DMS53 treated with DMSO at 0.1 percent for 48 hours (cell line): ENCODE measurements around the gene FLAD1.

Experiments used
- DNase-seq: peaks from one replicate; lab custom pipeline; 2025; ENCODE audit not compliant: unreplicated experiment; lab: John Stamatoyannopoulos, UW

FLAD1 gene

DNA sequence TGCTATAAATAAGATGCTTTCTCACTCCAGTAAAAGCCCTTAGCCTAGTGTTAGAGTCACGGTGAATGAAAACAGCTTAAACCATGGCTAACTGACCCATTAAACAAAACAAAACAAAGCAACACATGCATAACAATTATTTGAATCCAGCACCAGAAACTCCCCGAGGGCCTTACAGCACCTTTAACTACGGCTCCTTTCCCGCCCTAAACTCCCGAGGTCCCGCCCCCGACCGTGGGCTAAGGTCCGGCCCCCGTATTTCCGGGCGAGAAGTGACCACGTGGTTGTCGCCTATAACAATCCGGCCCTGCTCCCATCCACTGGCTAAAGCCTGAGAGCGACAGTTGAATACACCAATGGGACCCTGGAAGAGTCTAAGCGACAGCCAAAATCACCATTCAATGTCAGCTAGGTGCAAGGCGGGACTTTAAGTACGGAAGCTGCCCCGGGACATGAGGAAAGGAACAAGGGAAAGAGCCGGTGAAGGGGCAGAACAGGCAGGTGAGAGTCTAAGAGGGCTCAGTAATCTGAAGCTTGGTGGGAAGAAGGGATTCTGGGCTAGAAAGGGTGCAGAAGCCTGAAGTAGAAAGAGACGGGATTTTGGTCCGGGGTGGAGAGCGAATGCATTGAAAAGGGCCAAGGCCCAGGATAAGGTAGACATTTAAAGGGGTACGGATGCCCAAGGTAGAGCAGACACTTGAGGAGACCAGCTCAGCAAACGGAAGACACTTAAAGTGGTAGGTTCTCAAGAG lies at the start of gene FLAD1:
Gene FLAD1, plus strand, starts transcription at position 448 of the 752 bp plus-strand sequence. CDS start 351 bp downstream, outside the sequence.
- DNase-seq = peak; percentile 99

GRCh38 chr1:154934358-154934948 lies 48.7 kb upstream of the FLAD1 start:
- no peak for DNase-seq

DNA sequence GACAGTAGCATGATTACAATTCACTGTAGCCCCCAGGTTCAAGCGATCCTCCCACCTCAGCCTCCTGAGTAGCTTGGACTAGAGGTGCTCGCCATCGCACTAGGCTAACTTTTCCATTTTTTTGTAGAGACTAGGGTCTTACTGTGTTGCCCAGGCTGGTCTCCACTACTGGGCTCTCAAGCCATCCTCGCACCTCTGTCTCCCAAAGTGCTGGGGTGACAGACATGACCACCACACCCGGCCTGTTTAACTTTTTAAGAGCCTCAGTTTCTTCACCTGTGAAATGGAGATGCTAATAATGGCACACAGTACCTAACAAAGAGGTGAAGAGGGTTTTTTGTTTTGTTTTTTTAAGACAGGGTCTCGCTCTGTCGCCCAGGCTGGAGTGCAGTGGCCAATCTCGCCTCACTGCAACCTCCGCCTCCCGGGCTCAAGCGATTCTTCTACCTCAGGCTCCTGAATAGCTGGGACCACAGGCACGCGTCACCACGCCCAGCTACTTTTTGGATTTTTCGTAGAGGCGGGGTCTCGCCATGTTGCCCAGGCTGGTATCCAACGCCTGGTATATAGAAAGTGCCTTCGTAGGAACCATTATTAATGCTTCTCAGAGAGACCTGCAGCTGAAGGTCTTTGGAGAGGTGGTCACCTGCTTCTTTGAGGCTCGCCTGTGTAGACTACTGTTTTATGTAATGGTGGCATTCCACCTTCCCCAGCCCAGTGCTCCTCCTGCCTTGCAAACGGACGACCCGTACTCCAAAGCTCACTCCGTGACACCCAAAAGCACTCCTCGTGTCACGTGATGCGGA lies 47.2 kb upstream of the FLAD1 start:
- no peak for DNase-seq

DNA sequence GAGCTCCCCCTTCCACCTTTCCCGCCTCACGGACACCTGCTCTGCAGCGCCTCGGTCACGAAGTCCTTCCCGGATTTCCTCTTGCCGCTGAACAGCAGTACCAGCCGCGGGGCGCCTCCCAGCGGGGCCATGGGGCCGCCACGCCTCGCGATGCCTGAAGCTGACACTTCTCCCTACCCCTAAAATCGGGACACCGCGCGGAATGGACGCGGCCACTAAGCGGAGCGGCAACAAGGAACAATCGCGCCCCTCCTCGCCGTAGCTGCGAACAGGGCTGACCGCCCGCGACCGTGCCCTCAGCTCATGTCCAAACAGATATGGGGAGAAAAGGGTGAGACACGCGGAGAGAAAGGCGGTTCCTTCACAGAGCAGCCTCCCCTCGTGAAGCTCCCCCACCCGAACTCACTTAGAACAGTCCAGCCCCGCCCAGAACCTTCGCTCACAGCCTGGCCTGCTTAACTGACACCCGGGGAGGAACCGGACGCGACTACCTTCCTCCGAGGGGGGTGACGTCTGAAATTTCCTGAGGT lies 46.5 kb upstream of the FLAD1 start, which contains the start of gene PMVK:
Gene PMVK, minus strand, starts transcription at position 165 of the 530 bp plus-strand sequence. Its CDS starts 34 bp downstream, at position 131.
- DNase-seq = peak; percentile 93

DNA sequence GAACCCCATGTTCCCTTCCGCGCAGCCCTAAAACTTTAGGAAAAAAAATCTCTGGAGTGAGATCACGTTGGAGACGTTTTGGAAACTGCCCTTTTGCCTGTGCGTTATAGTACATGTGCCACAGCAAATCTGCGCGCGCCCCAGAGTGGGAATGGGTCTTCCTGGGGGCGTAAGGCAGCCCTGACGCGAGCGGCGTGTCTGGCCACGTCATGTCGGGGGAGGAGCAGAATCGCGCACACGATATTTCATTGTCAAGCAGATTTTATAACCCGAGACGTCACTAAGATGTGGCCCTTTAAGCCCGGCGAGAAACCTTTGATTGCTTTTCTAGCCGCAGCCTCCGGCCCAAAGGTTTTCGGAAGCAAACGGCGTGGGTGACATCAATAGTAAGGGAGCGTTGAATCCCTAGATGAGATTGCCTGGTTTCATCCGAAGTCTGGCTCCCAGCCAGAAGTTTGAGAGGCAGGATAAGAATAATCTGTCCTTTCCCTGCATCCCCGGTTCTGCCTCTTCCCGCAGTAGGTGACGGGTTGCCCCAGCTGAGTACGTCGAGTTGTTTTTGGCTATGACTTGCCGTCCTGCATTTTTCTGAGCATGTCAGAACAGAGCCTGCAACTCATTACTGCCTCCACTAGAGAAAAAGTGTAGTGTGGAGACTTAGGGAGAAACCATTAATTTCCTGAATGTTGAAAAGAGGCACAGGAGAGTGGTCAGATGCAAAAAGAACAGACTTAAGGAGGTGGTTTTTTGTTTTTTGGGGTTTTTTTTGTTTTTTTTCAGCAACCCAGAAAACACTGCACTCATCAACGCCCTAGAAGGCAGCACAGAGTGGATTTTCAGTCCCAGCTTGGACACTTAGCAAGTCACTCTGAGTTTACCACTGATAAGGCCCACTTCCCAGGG lies 45.8 kb upstream of the FLAD1 start:
- peak; percentile 86 for DNase-seq

- no peak for DNase-seq
Observed at GRCh38 chr1:154937988-154938386, 45.2 kb upstream of the FLAD1 start.

- no peak for DNase-seq
Observed at GRCh38 chr1:154938604-154939399, 44.3 kb upstream of the FLAD1 start.

- no peak for DNase-seq
Observed at GRCh38 chr1:154940213-154940560, 43.0 kb upstream of the FLAD1 start.

DNA sequence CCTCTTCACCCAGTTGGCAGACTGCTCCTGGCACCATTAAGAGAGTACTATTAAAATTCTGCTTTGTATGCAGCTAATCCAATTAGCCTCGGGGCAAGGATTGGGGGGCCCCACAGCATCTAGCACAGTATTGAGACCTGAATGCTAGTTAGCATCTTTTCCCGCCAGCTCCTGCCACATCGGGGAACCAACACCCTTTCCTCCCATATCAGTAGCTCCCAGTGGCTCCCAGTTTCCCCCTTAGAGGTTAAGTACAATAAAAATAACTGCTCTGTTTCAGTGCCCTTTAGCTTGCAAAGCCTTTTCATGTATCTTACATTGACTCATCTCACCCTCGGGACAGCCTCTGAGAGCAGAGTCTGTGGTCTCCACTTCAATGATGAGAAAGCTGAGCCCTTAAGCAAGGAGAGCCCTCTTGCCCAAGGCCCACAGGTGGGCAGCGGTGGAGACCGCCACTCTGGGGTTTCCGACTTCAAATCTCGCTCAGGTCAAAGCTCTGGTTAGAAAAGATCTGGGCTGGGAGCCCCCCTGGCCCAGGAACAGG lies 42.4 kb upstream of the FLAD1 start:
- DNase-seq = no peak

DNA sequence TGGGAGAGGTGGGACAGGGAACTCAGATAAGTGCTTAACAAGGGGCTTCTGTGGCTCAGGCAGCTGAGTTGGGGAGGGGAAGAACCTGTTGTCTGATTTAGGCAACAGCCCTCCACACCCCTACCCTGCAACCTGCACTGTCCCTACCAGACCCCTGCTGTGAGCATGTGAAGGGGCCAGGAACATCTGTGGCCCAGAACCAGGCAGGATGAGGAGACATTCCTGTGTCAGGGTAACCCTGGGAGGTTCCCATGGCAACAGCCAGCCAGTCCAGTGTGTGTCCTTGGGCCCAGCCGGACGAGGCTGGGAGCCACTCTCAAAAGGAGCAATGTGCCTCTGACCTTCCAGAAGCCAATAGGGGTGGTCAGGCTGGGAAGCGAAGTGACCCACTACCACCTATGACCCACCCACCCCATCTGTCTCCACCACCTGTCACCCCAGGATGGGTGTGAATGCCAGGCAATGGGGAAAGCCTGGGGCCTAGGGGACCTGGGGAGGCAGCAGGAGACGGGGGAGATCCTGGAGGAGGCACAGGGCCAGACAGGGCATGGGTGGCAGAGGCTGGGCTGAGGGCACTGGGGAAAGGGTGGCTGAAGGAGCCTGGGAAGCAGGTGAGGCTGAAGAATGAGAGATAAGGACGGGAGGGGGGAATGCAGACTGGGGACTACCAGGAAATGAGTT lies 41.7 kb upstream of the FLAD1 start:
- no peak for DNase-seq

DNA sequence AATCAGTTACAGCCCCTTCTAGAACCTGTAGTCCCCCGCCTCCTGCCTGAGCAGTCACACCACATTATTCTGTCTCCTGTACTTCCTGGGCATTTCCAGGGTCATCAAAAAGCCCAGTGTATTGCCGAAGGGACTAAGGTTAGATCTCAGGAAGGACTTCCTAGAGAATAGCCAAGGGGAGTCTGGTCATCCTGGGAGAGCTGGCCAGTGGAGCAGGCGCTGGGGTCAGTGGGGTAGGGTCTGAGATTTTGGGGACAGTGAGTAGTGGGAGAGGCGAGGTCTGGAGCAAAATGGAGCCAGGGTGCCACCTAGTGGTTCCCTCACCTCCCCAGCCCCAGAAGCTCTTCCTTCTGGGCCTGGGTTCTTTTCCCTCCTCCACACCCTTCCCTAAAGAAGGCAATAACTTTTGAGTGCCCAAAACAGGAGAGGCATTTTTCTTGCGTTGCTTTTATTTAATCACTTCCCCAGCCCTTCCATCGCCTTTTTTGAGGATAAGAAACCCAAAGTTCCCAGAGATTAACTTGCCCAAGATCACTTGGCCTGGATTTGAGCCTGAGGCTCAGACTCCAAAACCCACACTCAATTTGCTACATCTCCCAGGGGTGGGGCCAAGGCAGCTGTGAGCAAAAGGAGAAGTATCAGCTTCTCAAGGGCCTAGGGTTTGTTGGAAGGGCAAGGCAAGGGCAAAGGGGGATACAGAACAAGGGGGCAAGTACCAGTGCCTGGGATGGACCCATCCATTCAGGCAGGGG lies 39.3 kb upstream of the FLAD1 start:
- peak; percentile 39 for DNase-seq

- DNase-seq = no peak
Observed at GRCh38 chr1:154944401-154945159, 38.6 kb upstream of the FLAD1 start.

GRCh38 chr1:154945160-154945961 lies 37.8 kb upstream of the FLAD1 start:
- no peak for DNase-seq

DNA sequence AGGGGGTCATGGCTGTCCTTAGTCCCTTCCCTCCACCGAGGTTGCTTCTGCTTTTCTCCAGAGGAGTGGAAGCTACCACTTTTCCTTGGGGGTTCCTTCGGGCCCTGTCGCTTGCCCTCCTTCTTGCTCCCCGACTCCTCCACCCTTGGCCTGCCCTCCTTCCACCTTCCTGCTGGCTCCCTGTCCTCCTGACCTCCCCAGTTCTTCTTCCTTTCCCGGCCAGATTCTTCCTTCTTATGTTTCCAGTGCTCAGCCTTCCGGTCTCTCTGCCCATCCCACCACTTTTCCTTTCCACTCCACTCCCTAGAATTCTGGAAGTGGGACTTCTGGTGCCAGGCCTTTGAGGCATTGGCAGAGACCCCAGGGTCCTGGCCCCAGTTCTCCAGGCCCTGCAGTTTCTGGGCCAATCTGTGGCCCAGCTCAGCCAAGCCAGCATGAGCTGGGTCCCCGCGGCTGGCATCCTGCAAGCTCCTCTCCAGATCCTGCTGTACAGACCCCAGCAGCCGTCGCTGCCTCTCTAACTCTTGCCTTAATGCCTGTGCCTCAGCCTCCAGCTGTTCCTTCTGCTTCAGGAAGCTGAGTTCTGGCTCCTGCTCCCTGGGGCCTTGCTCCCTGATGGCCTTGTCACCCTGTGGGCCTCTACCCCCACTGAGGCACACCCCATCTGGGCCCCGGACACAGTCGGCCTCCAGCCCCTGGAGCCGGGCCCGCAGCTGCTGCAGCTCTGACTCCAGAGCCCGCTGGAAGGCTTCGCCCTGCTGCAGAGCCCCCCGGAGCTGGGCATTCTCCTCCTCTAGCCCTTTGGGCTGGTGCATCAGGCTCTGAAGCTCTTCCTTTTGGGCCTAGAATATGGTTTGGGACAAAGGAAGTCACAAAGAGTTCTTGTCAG lies 36.9 kb upstream of the FLAD1 start:
- DNase-seq = no peak

DNA sequence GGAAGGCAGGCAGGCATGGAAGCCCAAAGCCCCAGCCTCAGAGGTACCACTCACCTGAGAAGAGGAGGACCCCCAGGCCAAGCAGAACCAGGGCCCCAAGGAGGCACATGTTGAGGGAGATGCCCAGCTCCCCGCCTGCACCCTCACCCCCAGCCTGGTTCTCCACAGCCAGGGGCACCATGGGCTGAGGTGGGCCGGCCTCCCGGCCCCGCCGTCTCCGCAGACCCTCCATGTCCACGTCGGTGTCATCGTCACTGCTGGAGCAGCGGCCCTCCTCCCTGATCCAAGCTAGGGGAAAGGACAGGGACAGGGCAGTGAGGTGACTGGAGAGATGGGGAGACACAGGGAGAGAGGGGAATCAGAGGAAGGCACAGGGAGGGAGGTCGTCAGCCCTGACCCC lies 35.1 kb upstream of the FLAD1 start:
- DNase-seq = no peak
